Right atrium auricular region (tissue), 2 donors: ENCODE results near the gene LSR. TPM values are rescaled to one million over a fixed set of nuclear protein-coding genes. Genes with fewer than 3 reads are reported as not detected.

Source experiments
- DNase-seq: peaks from one replicate; pipeline ENCODE4 v3.0.0-alpha.2; 2019; ENCODE audit warnings: low spot score
- H3K27ac ChIP-seq, 2 donors: fragments of 200-600 bp; sonication (generic); 1 replicate in 1 of 2; 2 replicates in 1 of 2; pipeline ENCODE4 v1.5.1; 2016 to 2019
- H3K27me3 ChIP-seq, 2 donors: fragments of 200-600 bp; sonication (generic); one replicate each; pipeline versions ENCODE4 v1.5.1 to v1.6.0; 2017 to 2019
- H3K36me3 ChIP-seq: fragments of 200-600 bp; sonication (generic); one replicate; pipeline ENCODE4 v1.5.1; 2016
- H3K4me1 ChIP-seq, 2 donors: fragments of 200-600 bp; sonication (generic); one replicate each; pipeline versions ENCODE4 v1.5.1 to v1.6.0; 2017 to 2019
- H3K4me3 ChIP-seq, 2 donors: fragments of 200-600 bp; sonication (generic); 1 replicate in 1 of 2; 2 replicates in 1 of 2; pipeline ENCODE4 v1.5.1; 2017 to 2019; ENCODE audit warnings: mild to moderate bottlenecking in 1 of 2, moderate library complexity in 1 of 2
- H3K9me3 ChIP-seq, 2 donors: fragments of 200-600 bp; sonication (generic); one replicate each; pipeline ENCODE4 v1.5.1; 2019
- CTCF ChIP-seq, 2 donors: fragments of 200-600 bp; sonication (generic); IDR thresholded peaks; one replicate each; pipeline ENCODE4 v1.5.1; 2019; ENCODE audit warnings: antibody characterized with exemption in 2 of 2
- total RNA-seq, 2 donors: library from RNA; depleted of rRNA; stranded (reverse); fragments of >200 nt; gene quantifications; one replicate each; pipeline ENCODE4 v1.1.0, GENCODE V29; 2016

The LSR gene
- total RNA-seq, 2 donors from 2014 or later = 7.6 to 20.1 TPM

- Histone ChIP-seq H3K4me3 (no peak overlapping the region), H3K4me1 (peaks cover 0 to 9% of the 10 kb centered on the region in 2 donors), H3K27ac (no peak overlapping the region), H3K36me3 (peaks cover 45% of the 10 kb centered on the region), H3K9me3 (no peaks in the 10 kb centered on the region), H3K27me3 (no peaks in the 10 kb centered on the region)
- no peak for TF ChIP-seq CTCF (IDR thresholded peaks at IDR 0.05)
- no peak for DNase-seq
These were observed 24.3 kb downstream of the LSR start for GRCh38 chr19:35272954-35273649.

- DNase-seq = no peak
- no peak overlapping the region for H3K27ac ChIP-seq
- H3K27me3 ChIP-seq = no peaks in the 10 kb centered on the region
- no peaks in the 10 kb centered on the region for H3K9me3 ChIP-seq
- no peak for TF ChIP-seq CTCF (IDR thresholded peaks at IDR 0.05)
- H3K4me3 ChIP-seq = no peak overlapping the region
- peaks cover 48% of the 10 kb centered on the region for H3K36me3 ChIP-seq
- H3K4me1 ChIP-seq = peaks cover 0 to 9% of the 10 kb centered on the region in 2 donors
These were observed 25.0 kb downstream of the LSR start for GRCh38 chr19:35273686-35274259.

GRCh38 chr19:35274323-35274722 is 25.5 kb downstream of the LSR start:
- DNase-seq = no peak
- no peak overlapping the region for H3K27ac ChIP-seq
- no peak for TF ChIP-seq CTCF (IDR thresholded peaks at IDR 0.05)
- H3K4me3 ChIP-seq = no peak overlapping the region
- peaks cover 0 to 9% of the 10 kb centered on the region in 2 donors for H3K4me1 ChIP-seq
- H3K36me3 ChIP-seq = peaks cover 53% of the 10 kb centered on the region
- no peaks in the 10 kb centered on the region for H3K9me3 ChIP-seq
- H3K27me3 ChIP-seq = no peaks in the 10 kb centered on the region

GRCh38 chr19:35276706-35277281 is 28.0 kb downstream of the LSR start:
- Histone ChIP-seq H3K9me3 (no peaks in the 10 kb centered on the region), H3K36me3 (peaks cover 38% of the 10 kb centered on the region), H3K27ac (no peak overlapping the region), H3K27me3 (no peaks in the 10 kb centered on the region), H3K4me1 (peaks cover 0 to 20% of the 10 kb centered on the region in 2 donors), H3K4me3 (no peak overlapping the region)
- no peak for DNase-seq
- no peak for TF ChIP-seq CTCF (IDR thresholded peaks at IDR 0.05)

- Histone ChIP-seq H3K27ac (no peak overlapping the region), H3K4me3 (no peak overlapping the region), H3K27me3 (no peaks in the 10 kb centered on the region), H3K4me1 (peaks cover 0 to 20% of the 10 kb centered on the region in 2 donors), H3K9me3 (no peaks in the 10 kb centered on the region), H3K36me3 (peaks cover 33% of the 10 kb centered on the region)
- no peak for TF ChIP-seq CTCF (IDR thresholded peaks at IDR 0.05)
- DNase-seq = no peak
These were observed 29.9 kb downstream of the LSR start for GRCh38 chr19:35278578-35279284.
